B cell (primary cell): ENCODE measurements around the gene NUCKS1. TPM values are rescaled to one million over a fixed set of nuclear protein-coding genes. Genes with fewer than 3 reads are reported as not detected.
A peak's percentile ranks its signal among the peaks of the same experiment; 100 is the strongest.

Source experiments
- ATAC-seq: fragments of 200-7000 bp; cut with Tn5 transposase; one replicate; pipeline ENCODE4 v1.10.0; 2021; ENCODE audit warnings: low read depth, mild to moderate bottlenecking, moderate number of reproducible peaks, moderate library complexity
- CTCF ChIA-PET: fragments of 350-600 bp; sonication (Branson Sonifier 250); formaldehyde crosslinking; loops from one replicate; lab custom pipeline; 2021; ENCODE audit warnings: antibody characterized with exemption, inconsistent platforms; lab: Charles Lee
- POLR2A ChIA-PET: fragments of 350-600 bp; sonication (Branson Sonifier 250); formaldehyde crosslinking; loops from one replicate; lab custom pipeline; 2021; ENCODE audit warnings: antibody characterized with exemption; lab: Charles Lee
- DNase-seq: peaks from one replicate; pipeline ENCODE4 v3.0.0; 2013
- H2AFZ ChIP-seq: 2 replicates; pipeline ENCODE4 v1.6.1; 2012; ENCODE audit warnings: mild to moderate bottlenecking, low read depth, low read length; ENCODE audit not compliant: insufficient read depth, poor library complexity, severe bottlenecking
- H3K27ac ChIP-seq, 2 donors: 1 replicate in 1 of 2; 2 replicates in 1 of 2; pipeline ENCODE4 v1.5.1; 2012 to 2013; ENCODE audit warnings: low read length in 2 of 2, mild to moderate bottlenecking in 2 of 2, moderate library complexity in 1 of 2
- H3K27me3 ChIP-seq, 4 experiments: fragments of 200-600 bp in 1 of 4; sonication (generic) in 1 of 4; replicated peaks in 1 of 4; 1 replicate in 2 of 4; 2 replicates in 2 of 4; pipeline versions ENCODE4 v1.6.1 to v1.7.0; 2013 to 2016; ENCODE audit warnings: low read length in 3 of 4, mild to moderate bottlenecking in 2 of 4, mixed read lengths in 1 of 4, moderate library complexity in 1 of 4; ENCODE audit not compliant: insufficient read depth in 4 of 4, control insufficient read depth in 3 of 4; ENCODE audit errors: control extremely low read depth in 1 of 4
- H3K36me3 ChIP-seq, 2 experiments: replicated peaks in 1 of 2; 1 replicate in 1 of 2; 2 replicates in 1 of 2; pipeline versions ENCODE4 v1.6.1 to v1.7.1; 2013; ENCODE audit warnings: low read length in 1 of 2; ENCODE audit not compliant: insufficient read depth in 2 of 2, control insufficient read depth in 1 of 2; ENCODE audit errors: control extremely low read depth in 1 of 2, extremely low read depth in 1 of 2
- H3K4me1 ChIP-seq, 2 donors: fragments of 200-600 bp in 1 of 2; sonication (generic) in 1 of 2; 1 replicate in 1 of 2; 2 replicates in 1 of 2; pipeline versions ENCODE4 v1.5.1 to v1.6.1; 2013 to 2017; ENCODE audit warnings: low read length in 2 of 2; ENCODE audit not compliant: control insufficient read depth in 2 of 2, insufficient read depth in 2 of 2
- H3K4me2 ChIP-seq: replicated peaks from 2 replicates; pipeline ENCODE3; 2012; ENCODE audit warnings: mild to moderate bottlenecking, low read depth, low read length; ENCODE audit not compliant: poor library complexity, severe bottlenecking
- H3K4me3 ChIP-seq, 5 experiments: fragments of 200-600 bp in 1 of 5; sonication (generic) in 1 of 5; 1 replicate in 3 of 5; 2 replicates in 2 of 5; pipeline versions ENCODE4 v1.5.1 to v1.7.0; 2011 to 2016; ENCODE audit warnings: low read length in 4 of 5, mild to moderate bottlenecking in 4 of 5, low read depth in 2 of 5, control low read depth in 1 of 5, moderate library complexity in 1 of 5; ENCODE audit not compliant: insufficient read depth in 1 of 5; ENCODE audit errors: control extremely low read depth in 1 of 5, extremely low read depth in 1 of 5
- H3K79me2 ChIP-seq: fragments of 200-600 bp; sonication (generic); one replicate; pipeline ENCODE4 v1.6.0; 2016; ENCODE audit warnings: low read length; ENCODE audit not compliant: control insufficient read depth, insufficient read depth
- H3K9ac ChIP-seq: fragments of 200-600 bp; sonication (generic); 2 replicates; pipeline ENCODE4 v1.6.1; 2017; ENCODE audit warnings: mild to moderate bottlenecking, low read length, moderate library complexity
- H3K9me3 ChIP-seq, 3 donors: one replicate each; pipeline versions ENCODE4 v1.6.1 to v1.7.1; 2013; ENCODE audit warnings: low read length in 2 of 3; ENCODE audit not compliant: control insufficient read depth in 2 of 3, insufficient read depth in 1 of 3; ENCODE audit errors: control extremely low read depth in 1 of 3
- H4K20me1 ChIP-seq: 2 replicates; pipeline ENCODE4 v1.6.0; 2012; ENCODE audit warnings: mild to moderate bottlenecking, low read length; ENCODE audit not compliant: insufficient read depth, control insufficient read depth, poor library complexity, severe bottlenecking
- H3K27ac Mint-ChIP-seq: one replicate; pipeline ENCODE4 v1.8.0; 2021; ENCODE audit warnings: mixed read lengths
- H3K27me3 Mint-ChIP-seq: one replicate; pipeline ENCODE4 v1.8.0; 2021; ENCODE audit warnings: mixed read lengths
- H3K4me1 Mint-ChIP-seq: one replicate; pipeline ENCODE4 v1.8.0; 2021; ENCODE audit warnings: mixed read lengths
- H3K4me3 Mint-ChIP-seq: one replicate; pipeline ENCODE4 v1.8.0; 2021; ENCODE audit warnings: mixed read lengths
- H3K9me3 Mint-ChIP-seq: one replicate; pipeline ENCODE4 v1.8.0; 2022; ENCODE audit warnings: mixed read lengths; ENCODE audit not compliant: insufficient read depth
- EZH2 ChIP-seq: IDR thresholded peaks from 2 replicates; pipeline ENCODE4 v1.6.1; 2012; ENCODE audit warnings: borderline replicate concordance, low read depth, mild to moderate bottlenecking, moderate library complexity, low read length; ENCODE audit not compliant: insufficient read depth, poor library complexity, severe bottlenecking
- WGBS: methylation state at CpG from one replicate; pipeline ENCODE4 v1.1.5; 2013; ENCODE audit warnings: missing lambda C conversion rate; ENCODE audit not compliant: insufficient coverage; 5-methylcytosine and 5-hydroxymethylcytosine counted together
- intact Hi-C: fragments of 100-400 bp; cut with micrococcal nuclease; formaldehyde crosslinking; loops from one replicate; pipeline ENCODE4 v1.10.0; 2022
- polyA plus RNA-seq: library from polyadenylated mRNA; depleted of rRNA; stranded (reverse); fragments of >200 nt; gene quantifications from 2 replicates; pipeline ENCODE4 v1.2.3, GENCODE V29; 2012
- total RNA-seq, 2 donors: library from RNA; stranded (reverse); fragments of 120-200 nt in 1 of 2; gene quantifications; 1 replicate in 1 of 2; 2 replicates in 1 of 2; pipeline versions ENCODE4 v1.2.3 to v1.2.4, GENCODE V29; 2013 to 2022
- TF ChIP-seq, protein P1 (sequence below): fragments of 200-600 bp; IDR thresholded peaks from one replicate; pipeline ENCODE4 v1.8.0; 2022; ENCODE audit warnings: antibody characterized with exemption, mild to moderate bottlenecking

Gene NUCKS1
- total and polyA plus RNA-seq, 2 donors (not counting 1 experiment from before 2014, with no cell fraction given) = 6.5 to 90.1 TPM

DNA sequence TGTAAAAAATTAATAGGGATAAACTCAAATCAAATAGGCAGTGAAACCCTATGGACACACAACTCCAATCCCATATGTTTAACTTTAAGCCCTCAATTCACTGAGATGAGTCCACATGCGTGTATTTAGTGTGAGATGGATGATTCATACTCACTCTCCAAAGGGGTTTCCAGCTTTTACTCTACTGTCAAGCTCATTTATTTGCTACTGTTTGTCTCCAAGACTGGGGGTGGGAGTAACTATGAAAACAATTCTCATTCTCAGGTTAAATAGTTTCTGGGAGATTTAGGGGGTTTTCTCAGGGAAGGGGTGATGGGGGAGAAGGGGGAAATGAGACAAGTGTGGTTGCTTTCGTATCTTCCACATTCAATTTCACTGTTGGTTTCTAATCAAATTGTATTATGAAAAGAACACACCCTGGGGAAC is 22.6 kb upstream of the NUCKS1 start:
- peaks cover 45% of the 10 kb centered on the region for H3K4me1 Mint-ChIP-seq
- H3K9ac ChIP-seq = peak overlapping the region; percentile 2
- H3K4me3 Mint-ChIP-seq = peak overlapping the region; percentile 98
- H2AFZ ChIP-seq = no peak overlapping the region
- H3K27ac ChIP-seq = peak overlapping the region; percentile 93 to 96
- no CpG with 5 or more reads among the region's 2 CpGs for WGBS
- H3K4me1 ChIP-seq = peaks cover 38 to 40% of the 10 kb centered on the region in 2 donors
- H3K36me3 ChIP-seq = peaks cover 3 to 39% of the 10 kb centered on the region in 2 experiments
- H3K9me3 Mint-ChIP-seq = no peaks in the 10 kb centered on the region
- H4K20me1 ChIP-seq = no peaks in the 10 kb centered on the region
- no peaks in the 10 kb centered on the region for H3K27me3 Mint-ChIP-seq
- H3K9me3 ChIP-seq = peaks cover 0 to 6% (median 0%) of the 10 kb centered on the region in 3 donors
- ATAC-seq = no peak
- peaks cover 33% of the 10 kb centered on the region for H3K79me2 ChIP-seq
- H3K4me2 ChIP-seq = peak overlapping the region; percentile 95
- H3K27me3 ChIP-seq = no peaks in the 10 kb centered on the region
- intact Hi-C loops = loop anchor here (5.0 to 10.0 kb wide), 2 partner anchors 35 to 648 kb away; partner anchors contain the start of gene RBBP5
- CTCF ChIA-PET = interaction anchor here (0.6 to 2.1 kb wide), 3 partner anchors 19 to 149 kb away, joined by 4 to 6 read pairs (median 6); no protein-coding TSS in a partner anchor
- H3K27ac Mint-ChIP-seq = peak overlapping the region; percentile 53
- H3K4me3 ChIP-seq = no peak overlapping the region
- no peak for TF ChIP-seq EZH2
- TF ChIP-seq, protein P1, sequence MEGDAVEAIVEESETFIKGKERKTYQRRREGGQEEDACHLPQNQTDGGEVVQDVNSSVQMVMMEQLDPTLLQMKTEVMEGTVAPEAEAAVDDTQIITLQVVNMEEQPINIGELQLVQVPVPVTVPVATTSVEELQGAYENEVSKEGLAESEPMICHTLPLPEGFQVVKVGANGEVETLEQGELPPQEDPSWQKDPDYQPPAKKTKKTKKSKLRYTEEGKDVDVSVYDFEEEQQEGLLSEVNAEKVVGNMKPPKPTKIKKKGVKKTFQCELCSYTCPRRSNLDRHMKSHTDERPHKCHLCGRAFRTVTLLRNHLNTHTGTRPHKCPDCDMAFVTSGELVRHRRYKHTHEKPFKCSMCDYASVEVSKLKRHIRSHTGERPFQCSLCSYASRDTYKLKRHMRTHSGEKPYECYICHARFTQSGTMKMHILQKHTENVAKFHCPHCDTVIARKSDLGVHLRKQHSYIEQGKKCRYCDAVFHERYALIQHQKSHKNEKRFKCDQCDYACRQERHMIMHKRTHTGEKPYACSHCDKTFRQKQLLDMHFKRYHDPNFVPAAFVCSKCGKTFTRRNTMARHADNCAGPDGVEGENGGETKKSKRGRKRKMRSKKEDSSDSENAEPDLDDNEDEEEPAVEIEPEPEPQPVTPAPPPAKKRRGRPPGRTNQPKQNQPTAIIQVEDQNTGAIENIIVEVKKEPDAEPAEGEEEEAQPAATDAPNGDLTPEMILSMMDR = no peak
- POLR2A ChIA-PET = interaction anchor here (0.7 to 1.0 kb wide), 3 partner anchors 12 to 49 kb away, joined by 3 to 9 read pairs (median 4); partner anchors contain the start of gene NUCKS1
- DNase-seq = peak; percentile 74

DNA sequence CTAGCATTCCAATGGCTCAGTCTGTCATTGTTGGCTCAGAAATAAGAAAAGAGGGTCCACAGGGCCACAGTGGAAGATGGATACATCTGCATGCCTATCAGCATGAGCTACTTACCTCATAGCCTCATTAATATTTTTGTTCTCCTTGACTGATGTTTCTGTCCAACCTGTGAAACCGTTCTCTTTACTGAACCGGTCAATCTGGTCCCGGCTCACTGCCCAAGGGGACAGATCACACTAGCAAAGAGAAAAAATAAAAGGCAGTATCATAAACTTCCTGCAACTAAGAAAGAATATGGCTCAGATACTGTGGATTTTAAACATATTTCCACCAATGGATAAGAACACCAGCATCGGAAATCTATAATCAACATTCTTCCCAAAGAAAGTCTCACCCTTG is 20.6 kb upstream of the NUCKS1 start:
- Mint-ChIP-seq H3K9me3 (no peaks in the 10 kb centered on the region), H3K27me3 (no peaks in the 10 kb centered on the region), H3K4me3 (no peak overlapping the region), H3K4me1 (peaks cover 41% of the 10 kb centered on the region), H3K27ac (peak overlapping the region; percentile 74)
- Histone ChIP-seq H3K27ac (peak overlapping the region in 1 of 2 donors; percentile 96), H2AFZ (no peak overlapping the region), H3K4me1 (peaks cover 34 to 36% of the 10 kb centered on the region in 2 donors), H3K4me2 (no peak overlapping the region), H3K9me3 (peaks cover 0 to 6% (median 0%) of the 10 kb centered on the region in 3 donors), H3K27me3 (no peaks in the 10 kb centered on the region), H3K36me3 (peaks cover 3 to 47% of the 10 kb centered on the region in 2 experiments), H3K79me2 (peaks cover 23% of the 10 kb centered on the region), H3K4me3 (no peak overlapping the region), H4K20me1 (no peaks in the 10 kb centered on the region), H3K9ac (no peak overlapping the region)
- TF ChIP-seq, protein P1 = no peak
- no peak for TF ChIP-seq EZH2
- POLR2A ChIA-PET = no interaction called here
- ATAC-seq (no peak), DNase-seq (no peak)
- 77% methylated on average over 3 of the region's 4 CpGs for WGBS
- intact Hi-C loops = loop anchor here (5.0 to 10.0 kb wide), 2 partner anchors 33 to 646 kb away; partner anchors contain the start of gene RBBP5
- CTCF ChIA-PET = no interaction called here
